Loucy (cell line): Measurements from ENCODE around the gene TM7SF3.
A peak's percentile ranks its signal among the peaks of the same experiment; 100 is the strongest.

Experiments used
- H2AFZ ChIP-seq: fragments of 200-600 bp; sonication (generic); 2 replicates; pipeline ENCODE4 v1.6.0; 2016; ENCODE audit warnings: antibody characterized with exemption, mild to moderate bottlenecking, low read length, moderate library complexity
- H3F3A ChIP-seq: fragments of 200-600 bp; 2 replicates; pipeline ENCODE4 v1.6.0; 2016; ENCODE audit warnings: antibody characterized with exemption, low read depth, mild to moderate bottlenecking
- H3K27me3 ChIP-seq: fragments of 200-600 bp; sonication (generic); 2 replicates; pipeline ENCODE4 v1.6.1; 2014; ENCODE audit warnings: low read length, mild to moderate bottlenecking; ENCODE audit not compliant: insufficient read depth, poor library complexity, severe bottlenecking
- H3K36me3 ChIP-seq: fragments of 200-600 bp; sonication (generic); 2 replicates; pipeline ENCODE4 v1.6.1; 2016; ENCODE audit warnings: low read length; ENCODE audit not compliant: insufficient read depth
- H3K4me1 ChIP-seq: fragments of 200-600 bp; sonication (generic); 2 replicates; pipeline ENCODE4 v1.5.1; 2014; ENCODE audit warnings: low read length, mild to moderate bottlenecking; ENCODE audit not compliant: insufficient read depth, poor library complexity, severe bottlenecking
- H3K4me2 ChIP-seq: fragments of 200-600 bp; sonication (generic); 2 replicates; pipeline ENCODE4 v1.6.0; 2014; ENCODE audit warnings: antibody characterized with exemption, low read length, low read depth, mild to moderate bottlenecking; ENCODE audit not compliant: poor library complexity, severe bottlenecking
- H3K4me3 ChIP-seq: fragments of 200-600 bp; sonication (generic); 2 replicates; pipeline ENCODE4 v1.5.1; 2014; ENCODE audit warnings: low read length, mild to moderate bottlenecking, mixed read lengths; ENCODE audit not compliant: poor library complexity, severe bottlenecking
- H3K79me2 ChIP-seq: fragments of 200-600 bp; sonication (generic); 2 replicates; pipeline ENCODE4 v1.6.1; 2014; ENCODE audit warnings: low read length; ENCODE audit not compliant: insufficient read depth
- H3K9ac ChIP-seq: fragments of 200-600 bp; sonication (generic); 2 replicates; pipeline ENCODE4 v1.6.0; 2014; ENCODE audit warnings: mild to moderate bottlenecking, low read depth, low read length, moderate library complexity; ENCODE audit not compliant: poor library complexity, severe bottlenecking
- H3K9me2 ChIP-seq: fragments of 200-600 bp; sonication (generic); replicated peaks from 2 replicates; pipeline ENCODE4 v1.6.1; 2016; ENCODE audit warnings: low read depth, low read length, mixed read lengths
- H3K9me3 ChIP-seq: fragments of 200-600 bp; sonication (generic); 2 replicates; pipeline ENCODE4 v1.6.1; 2014; ENCODE audit warnings: mild to moderate bottlenecking, antibody characterized with exemption, low read length, low read depth; ENCODE audit not compliant: insufficient read depth
- H4K20me1 ChIP-seq: fragments of 200-600 bp; sonication (generic); 2 replicates; pipeline ENCODE4 v1.6.0; 2014; ENCODE audit warnings: antibody characterized with exemption, low read length, mild to moderate bottlenecking; ENCODE audit not compliant: insufficient read depth, poor library complexity, severe bottlenecking
- EZH2phosphoT487 ChIP-seq: fragments of 200-600 bp; IDR thresholded peaks from 2 replicates; pipeline ENCODE4 v1.6.1; 2018; ENCODE audit warnings: antibody characterized with exemption, mild to moderate bottlenecking, moderate library complexity, borderline replicate concordance
- TF ChIP-seq, protein P1 (sequence below): fragments of 200-600 bp; sonication (generic); conservative IDR thresholded peaks from 2 replicates; pipeline ENCODE4 v1.5.1; 2014; ENCODE audit warnings: mild to moderate bottlenecking, antibody characterized with exemption, low read length

Gene TM7SF3

DNA sequence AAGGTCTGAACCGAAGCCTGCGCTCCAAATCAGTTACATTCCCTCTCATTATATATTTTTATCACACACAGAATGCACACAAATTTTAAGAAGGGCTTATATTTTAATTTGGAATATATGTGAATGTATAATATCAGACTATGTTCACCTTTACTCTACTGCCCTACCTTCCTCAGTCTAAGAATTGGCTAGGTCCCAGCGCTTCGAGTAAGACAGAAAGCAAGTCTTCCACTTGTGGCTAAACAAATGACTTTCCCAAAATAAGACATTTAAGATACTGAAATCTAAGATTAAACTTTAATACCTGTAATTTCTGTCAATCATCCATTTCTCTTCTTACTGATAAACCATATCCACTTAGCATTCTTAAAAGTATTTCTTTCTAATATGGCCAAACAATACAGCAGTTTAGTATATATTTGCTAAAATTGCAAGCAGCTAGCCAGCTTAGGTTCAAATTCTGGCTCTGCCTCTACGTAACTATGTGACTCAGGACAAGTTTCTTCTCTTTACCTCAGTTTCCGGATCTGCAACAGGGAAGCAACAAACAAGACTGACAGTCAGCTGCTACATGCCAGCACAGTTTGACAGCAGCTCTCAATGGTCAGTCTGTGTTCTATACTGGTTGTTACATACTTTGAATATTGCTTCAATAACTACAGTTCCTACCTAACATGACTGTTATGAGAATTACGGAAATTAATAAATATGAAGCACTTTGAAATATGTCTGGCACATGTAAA, 78.4 kb downstream of the TM7SF3 start:
- no peak for TF ChIP-seq EZH2phosphoT487
- TF ChIP-seq, protein P1, sequence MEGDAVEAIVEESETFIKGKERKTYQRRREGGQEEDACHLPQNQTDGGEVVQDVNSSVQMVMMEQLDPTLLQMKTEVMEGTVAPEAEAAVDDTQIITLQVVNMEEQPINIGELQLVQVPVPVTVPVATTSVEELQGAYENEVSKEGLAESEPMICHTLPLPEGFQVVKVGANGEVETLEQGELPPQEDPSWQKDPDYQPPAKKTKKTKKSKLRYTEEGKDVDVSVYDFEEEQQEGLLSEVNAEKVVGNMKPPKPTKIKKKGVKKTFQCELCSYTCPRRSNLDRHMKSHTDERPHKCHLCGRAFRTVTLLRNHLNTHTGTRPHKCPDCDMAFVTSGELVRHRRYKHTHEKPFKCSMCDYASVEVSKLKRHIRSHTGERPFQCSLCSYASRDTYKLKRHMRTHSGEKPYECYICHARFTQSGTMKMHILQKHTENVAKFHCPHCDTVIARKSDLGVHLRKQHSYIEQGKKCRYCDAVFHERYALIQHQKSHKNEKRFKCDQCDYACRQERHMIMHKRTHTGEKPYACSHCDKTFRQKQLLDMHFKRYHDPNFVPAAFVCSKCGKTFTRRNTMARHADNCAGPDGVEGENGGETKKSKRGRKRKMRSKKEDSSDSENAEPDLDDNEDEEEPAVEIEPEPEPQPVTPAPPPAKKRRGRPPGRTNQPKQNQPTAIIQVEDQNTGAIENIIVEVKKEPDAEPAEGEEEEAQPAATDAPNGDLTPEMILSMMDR = no peak
- Histone ChIP-seq H3K36me3 (no peaks in the 10 kb centered on the region), H3K4me3 (peak overlapping the region; percentile 83), H3K4me1 (peaks cover 64% of the 10 kb centered on the region), H3K79me2 (peaks cover 93% of the 10 kb centered on the region), H3K9me2 (no peaks in the 10 kb centered on the region), H3K4me2 (peak overlapping the region; percentile 69), H3K9ac (peak overlapping the region; percentile 91), H2AFZ (no peak overlapping the region), H3F3A (peaks cover 2% of the 10 kb centered on the region; the same call in 1 of the 2 replicates), H3K9me3 (no peaks in the 10 kb centered on the region), H3K27me3 (no peaks in the 10 kb centered on the region), H4K20me1 (peaks cover 55% of the 10 kb centered on the region)

DNA sequence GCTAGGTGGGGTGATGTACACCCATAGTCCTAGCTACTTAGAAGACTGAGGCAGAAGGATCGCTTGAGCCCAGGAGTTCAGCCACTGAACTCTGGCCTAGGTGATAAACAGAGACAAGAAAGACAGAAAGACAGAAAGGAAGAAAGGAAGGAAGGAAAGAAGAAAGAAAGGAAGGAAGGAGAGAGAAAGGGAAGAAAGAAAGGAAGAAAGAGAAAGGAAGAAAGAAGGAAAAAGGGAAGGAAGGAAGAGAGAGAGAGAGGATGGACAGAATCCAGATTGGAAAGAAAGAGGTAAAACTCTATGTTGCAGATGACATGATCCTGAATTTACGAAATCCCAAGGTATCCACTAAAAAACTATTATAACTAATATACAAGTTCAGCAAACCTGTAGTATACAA, 84.6 kb downstream of the TM7SF3 start:
- H3K9me2 ChIP-seq = no peaks in the 10 kb centered on the region
- TF ChIP-seq, protein P1 = no peak
- no peak for TF ChIP-seq EZH2phosphoT487
- H2AFZ ChIP-seq = no peak overlapping the region
- no peak overlapping the region for H3K4me3 ChIP-seq
- H3K9ac ChIP-seq = no peak overlapping the region
- no peaks in the 10 kb centered on the region for H3K27me3 ChIP-seq
- no peaks in the 10 kb centered on the region for H3F3A ChIP-seq
- H3K9me3 ChIP-seq = no peaks in the 10 kb centered on the region
- peak overlapping the region; percentile 37 for H3K4me2 ChIP-seq
- H3K36me3 ChIP-seq = peaks cover 35% of the 10 kb centered on the region; the same call in 1 of the 2 replicates
- H3K4me1 ChIP-seq = peaks cover 36% of the 10 kb centered on the region
- H3K79me2 ChIP-seq = peaks cover 67% of the 10 kb centered on the region
- peaks cover 17% of the 10 kb centered on the region for H4K20me1 ChIP-seq

DNA sequence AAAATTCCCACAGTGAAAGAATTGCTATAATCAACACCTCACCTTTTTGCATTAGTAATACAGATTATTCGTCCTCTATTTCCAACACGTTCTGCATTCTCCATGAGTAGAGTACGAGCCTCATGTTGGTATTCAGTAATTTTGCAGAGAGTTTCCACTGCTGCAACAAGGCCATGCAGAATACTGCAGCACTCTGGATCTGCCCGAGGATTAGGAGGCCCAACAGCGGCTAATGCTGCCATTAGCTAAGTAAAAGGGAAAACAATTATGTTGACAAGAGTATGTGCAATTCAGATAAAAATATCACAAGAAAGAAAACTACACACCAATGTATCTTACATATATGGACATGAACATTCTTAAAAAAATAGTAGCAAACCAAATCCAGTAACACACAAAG, 85.5 kb downstream of the TM7SF3 start:
- no peak overlapping the region for H3K4me3 ChIP-seq
- peaks cover 15% of the 10 kb centered on the region for H4K20me1 ChIP-seq
- peak overlapping the region; percentile 37 for H3K4me2 ChIP-seq
- peaks cover 29% of the 10 kb centered on the region for H3K4me1 ChIP-seq
- H2AFZ ChIP-seq = no peak overlapping the region
- no peaks in the 10 kb centered on the region for H3K27me3 ChIP-seq
- no peaks in the 10 kb centered on the region for H3F3A ChIP-seq
- H3K36me3 ChIP-seq = peaks cover 42% of the 10 kb centered on the region; the same call in 1 of the 2 replicates
- H3K9me2 ChIP-seq = no peaks in the 10 kb centered on the region
- H3K9me3 ChIP-seq = no peaks in the 10 kb centered on the region
- H3K79me2 ChIP-seq = peaks cover 58% of the 10 kb centered on the region
- H3K9ac ChIP-seq = no peak overlapping the region
- TF ChIP-seq, protein P1 = no peak
- TF ChIP-seq EZH2phosphoT487 = no peak
